ENCODE data around the gene SCG5. TPM values are rescaled to one million over a fixed set of nuclear protein-coding genes. Genes with fewer than 3 reads are reported as not detected.

Gene SCG5
- total RNA-seq, 1 experiment from 2014 or later = 1.3 TPM

- H3K4me2 ChIP-seq (ENCODE audit: low read length) = 0 out of 2 replicates have a peak overlapping the region, but pooled peaks have one; percentile 15
- peak overlapping the region; percentile 36; the same call in 1 of the 2 replicates for H3K9ac ChIP-seq (ENCODE audit: low read length)
- intact Hi-C loops (cut with micrococcal nuclease) = loop anchor here (2.0 kb wide), 1 partner anchor 91 kb away; no protein-coding TSS in a partner anchor
- TF ChIP-seq EZH2phosphoT487 (IDR thresholded peaks at IDR 0.05; ENCODE audit: borderline replicate concordance, low read length) (no peak), CTCF (conservative IDR thresholded peaks at IDR 0.05; ENCODE audit: low read depth, low read length) (no peak), EZH2 (IDR thresholded peaks at IDR 0.05; ENCODE audit: low read length, unreplicated experiment) (no peak)
- H4K20me1 ChIP-seq (ENCODE audit: low read length) = no peaks in the 10 kb centered on the region
- H3K4me3 ChIP-seq (ENCODE audit: low read length) = no peak overlapping the region
- no peaks in the 10 kb centered on the region for H3K79me2 ChIP-seq (ENCODE audit: low read length)
- H3K9me3 ChIP-seq (ENCODE audit: low read length) = no peaks in the 10 kb centered on the region
- H3K4me1 ChIP-seq (ENCODE audit: insufficient read depth, low read length) = peaks cover 48% of the 10 kb centered on the region
- no TSS peak for BruUV-seq (replicated peaks)
- no peak overlapping the region for H2AFZ ChIP-seq (ENCODE audit: low read length)
- ATAC-seq = peak; percentile 73
- ChIA-PET CTCF (interaction anchor here (1.4 kb wide), 1 partner anchor 21 kb away, joined by 3 read pairs; no protein-coding TSS in a partner anchor), POLR2A (ENCODE audit: unreplicated experiment) (no interaction called here)
- no peaks in the 10 kb centered on the region for H3K27me3 ChIP-seq (ENCODE audit: low read length)
- no peaks in the 10 kb centered on the region for H3K9me2 ChIP-seq (replicated peaks; ENCODE audit: low read length)
- H3K27ac ChIP-seq (ENCODE audit: low read length) = peak overlapping the region; percentile 70
- peak; percentile 88 for DNase-seq
- no peaks in the 10 kb centered on the region for H3K36me3 ChIP-seq (ENCODE audit: low read depth, low read length)
- no peaks in the 10 kb centered on the region for H3F3A ChIP-seq (ENCODE audit: low read length, unreplicated experiment)
Measured at GRCh38 chr15:32683906-32684584, 42.5 kb downstream of the SCG5 start.

DNA sequence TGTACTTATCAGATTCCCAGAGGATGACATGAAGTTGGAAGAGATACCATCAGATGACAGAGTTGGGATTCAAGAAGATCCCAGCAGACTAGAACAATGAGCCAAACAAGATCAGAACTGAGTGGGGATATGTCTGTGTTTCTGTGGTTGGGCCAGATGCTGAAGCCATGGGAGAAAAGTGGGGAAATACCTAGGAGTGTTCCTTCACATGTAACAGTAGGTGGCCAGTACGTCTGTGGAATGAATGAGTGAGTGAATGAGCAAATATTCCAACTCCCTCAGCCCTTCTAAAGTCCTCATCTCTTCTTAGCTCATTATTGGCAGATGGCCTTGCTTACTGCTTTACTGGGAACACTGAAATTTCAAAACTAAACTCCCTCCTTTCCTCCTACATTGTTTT, 44.1 kb downstream of the SCG5 start:
- no peaks in the 10 kb centered on the region for H3K79me2 ChIP-seq (ENCODE audit: low read length)
- no peak overlapping the region for H2AFZ ChIP-seq (ENCODE audit: low read length)
- no peak for TF ChIP-seq CTCF (conservative IDR thresholded peaks at IDR 0.05; ENCODE audit: low read depth, low read length)
- TF ChIP-seq EZH2phosphoT487 (IDR thresholded peaks at IDR 0.05; ENCODE audit: borderline replicate concordance, low read length) = no peak
- no peak for TF ChIP-seq EZH2 (IDR thresholded peaks at IDR 0.05; ENCODE audit: low read length, unreplicated experiment)
- no peak overlapping the region for H3K4me2 ChIP-seq (ENCODE audit: low read length)
- peaks cover 52% of the 10 kb centered on the region for H3K4me1 ChIP-seq (ENCODE audit: insufficient read depth, low read length)
- BruUV-seq (replicated peaks) = no TSS peak
- no peaks in the 10 kb centered on the region for H3F3A ChIP-seq (ENCODE audit: low read length, unreplicated experiment)
- no peaks in the 10 kb centered on the region for H3K36me3 ChIP-seq (ENCODE audit: low read depth, low read length)
- H3K4me3 ChIP-seq (ENCODE audit: low read length) = no peak overlapping the region
- H3K9me2 ChIP-seq (replicated peaks; ENCODE audit: low read length) = no peaks in the 10 kb centered on the region
- no peaks in the 10 kb centered on the region for H3K9me3 ChIP-seq (ENCODE audit: low read length)
- no peak overlapping the region for H3K27ac ChIP-seq (ENCODE audit: low read length)
- ChIA-PET CTCF (no interaction called here), POLR2A (ENCODE audit: unreplicated experiment) (no interaction called here)
- intact Hi-C loops (cut with micrococcal nuclease) = no loop called here
- no peak for ATAC-seq
- H3K9ac ChIP-seq (ENCODE audit: low read length) = no peak overlapping the region
- no peak for DNase-seq
- H3K27me3 ChIP-seq (ENCODE audit: low read length) = no peaks in the 10 kb centered on the region
- no peaks in the 10 kb centered on the region for H4K20me1 ChIP-seq (ENCODE audit: low read length)

DNA sequence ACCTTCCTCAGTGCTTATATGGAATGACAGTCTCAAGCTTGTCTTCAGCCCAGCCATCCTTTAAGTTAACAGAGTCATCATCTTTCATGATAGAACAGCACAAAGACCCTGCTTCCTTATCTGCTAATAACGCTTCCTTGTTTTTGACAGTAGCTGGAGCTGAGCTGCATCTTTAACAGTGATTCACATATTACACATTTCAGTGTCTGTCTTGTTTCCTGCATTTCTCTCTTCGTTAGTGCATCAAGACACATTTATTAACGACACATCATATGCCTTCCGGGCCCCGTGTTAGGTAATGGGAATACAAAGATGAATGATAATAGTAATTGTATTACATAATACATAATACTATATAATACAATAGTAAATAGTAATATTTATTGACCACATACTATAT, 46.0 kb downstream of the SCG5 start:
- Histone ChIP-seq H4K20me1 (ENCODE audit: low read length) (no peaks in the 10 kb centered on the region), H3K9ac (ENCODE audit: low read length) (peak overlapping the region; percentile 14; the same call in 1 of the 2 replicates), H3K4me2 (ENCODE audit: low read length) (peak overlapping the region; percentile 37), H3K4me3 (ENCODE audit: low read length) (no peak overlapping the region), H3F3A (ENCODE audit: low read length, unreplicated experiment) (no peaks in the 10 kb centered on the region), H3K36me3 (ENCODE audit: low read depth, low read length) (no peaks in the 10 kb centered on the region), H3K4me1 (ENCODE audit: insufficient read depth, low read length) (peaks cover 46% of the 10 kb centered on the region), H3K27me3 (ENCODE audit: low read length) (no peaks in the 10 kb centered on the region), H3K27ac (ENCODE audit: low read length) (peak overlapping the region; percentile 83), H2AFZ (ENCODE audit: low read length) (no peak overlapping the region), H3K9me3 (ENCODE audit: low read length) (no peaks in the 10 kb centered on the region), H3K79me2 (ENCODE audit: low read length) (no peaks in the 10 kb centered on the region), H3K9me2 (replicated peaks; ENCODE audit: low read length) (no peaks in the 10 kb centered on the region)
- CTCF ChIA-PET = interaction anchor here (0.6 kb wide), 1 partner anchor 28 kb away, joined by 3 read pairs; no protein-coding TSS in a partner anchor
- BruUV-seq (replicated peaks) = no TSS peak
- intact Hi-C loops (cut with micrococcal nuclease) = no loop called here
- POLR2A ChIA-PET (ENCODE audit: unreplicated experiment) = no interaction called here
- ATAC-seq (peak; percentile 61), DNase-seq (peak; percentile 68)
- TF ChIP-seq EZH2 (IDR thresholded peaks at IDR 0.05; ENCODE audit: low read length, unreplicated experiment) = no peak
- TF ChIP-seq EZH2phosphoT487 (IDR thresholded peaks at IDR 0.05; ENCODE audit: borderline replicate concordance, low read length) = no peak
- no peak for TF ChIP-seq CTCF (conservative IDR thresholded peaks at IDR 0.05; ENCODE audit: low read depth, low read length)

Data from PC-3 (cell line).